CD4-positive, alpha-beta memory T cell (primary cell): ENCODE data around the gene ISL1. TPM values are rescaled to one million over a fixed set of nuclear protein-coding genes. Genes with fewer than 3 reads are reported as not detected.

ENCODE experiments used
- CTCF ChIA-PET: fragments of 350-600 bp; sonication (Branson Sonifier 250); formaldehyde crosslinking; loops from one replicate; lab custom pipeline; 2021; ENCODE audit warnings: inconsistent platforms; ENCODE audit not compliant: partially characterized antibody; lab: Charles Lee
- POLR2A ChIA-PET: fragments of 350-600 bp; sonication (Branson Sonifier 250); formaldehyde crosslinking; loops from one replicate; lab custom pipeline; 2021; ENCODE audit not compliant: partially characterized antibody; lab: Charles Lee
- DNase-seq, 5 donors: peaks; one replicate each; pipeline versions ENCODE4 v3.0.0 to v3.0.0-alpha.2; 2020 to 2022; ENCODE audit warnings: mixed read lengths in 1 of 5
- H3K27ac ChIP-seq: one replicate; pipeline ENCODE4 v1.7.0; 2013; ENCODE audit warnings: low read depth, low read length
- H3K27me3 ChIP-seq: 2 replicates; pipeline ENCODE4 v1.7.0; 2013; ENCODE audit warnings: mild to moderate bottlenecking, low read length, moderate library complexity; ENCODE audit not compliant: insufficient read depth
- H3K36me3 ChIP-seq: 2 replicates; pipeline ENCODE4 v1.7.0; 2013; ENCODE audit warnings: mild to moderate bottlenecking, low read length, moderate library complexity; ENCODE audit not compliant: insufficient read depth
- H3K4me1 ChIP-seq: 2 replicates; pipeline ENCODE4 v1.7.0; 2013; ENCODE audit warnings: mild to moderate bottlenecking, low read length, moderate library complexity; ENCODE audit not compliant: insufficient read depth
- H3K4me3 ChIP-seq, 2 donors: one replicate each; pipeline ENCODE4 v1.7.0; 2013; ENCODE audit warnings: low read length in 2 of 2, mild to moderate bottlenecking in 1 of 2
- H3K9me3 ChIP-seq, 2 donors: one replicate each; pipeline ENCODE4 v1.7.0; 2013; ENCODE audit warnings: low read length in 2 of 2, control low read depth in 1 of 2; ENCODE audit not compliant: control insufficient read depth in 1 of 2
- H3K27ac Mint-ChIP-seq, 7 donors: one replicate each; pipeline ENCODE4 v1.8.0; 2020 to 2021; ENCODE audit warnings: mixed read lengths in 7 of 7, mild to moderate bottlenecking in 6 of 7, inconsistent platforms in 3 of 7, moderate library complexity in 3 of 7
- H3K27me3 Mint-ChIP-seq, 2 donors: one replicate each; pipeline ENCODE4 v1.8.0; 2020 to 2021; ENCODE audit warnings: mixed read lengths in 2 of 2
- H3K36me3 Mint-ChIP-seq, 2 donors: one replicate each; pipeline ENCODE4 v1.8.0; 2020 to 2021; ENCODE audit warnings: mixed read lengths in 2 of 2, inconsistent platforms in 1 of 2, mild to moderate bottlenecking in 1 of 2
- H3K4me1 Mint-ChIP-seq, 4 donors: one replicate each; pipeline ENCODE4 v1.8.0; 2020 to 2021; ENCODE audit warnings: mixed read lengths in 4 of 4, mild to moderate bottlenecking in 1 of 4
- H3K4me3 Mint-ChIP-seq, 8 donors: one replicate each; pipeline ENCODE4 v1.8.0; 2020 to 2021; ENCODE audit warnings: mixed read lengths in 8 of 8, mild to moderate bottlenecking in 7 of 8, moderate library complexity in 6 of 8, inconsistent platforms in 3 of 8
- H3K9me3 Mint-ChIP-seq, 8 donors: one replicate each; pipeline ENCODE4 v1.8.0; 2020 to 2021; ENCODE audit warnings: mixed read lengths in 8 of 8, mild to moderate bottlenecking in 5 of 8, inconsistent platforms in 3 of 8, moderate library complexity in 1 of 8
- intact Hi-C: fragments of 100-400 bp; cut with micrococcal nuclease; formaldehyde crosslinking; loops from one replicate; pipeline ENCODE4 v1.15.1; 2023
- polyA plus RNA-seq, 2 donors: library from polyadenylated mRNA; unstranded; fragments of 300-500 nt; fragmentation: Illumina TruSeq; gene quantifications; one replicate each; pipeline ENCODE4 v1.2.3, GENCODE V29; 2021
- total RNA-seq, 2 experiments: library from RNA; stranded (reverse); gene quantifications; one replicate each; pipeline ENCODE4 v1.2.3, GENCODE V29; 2021

ISL1 gene
- total and polyA plus RNA-seq, 4 experiments from 2014 or later: not detected

DNA sequence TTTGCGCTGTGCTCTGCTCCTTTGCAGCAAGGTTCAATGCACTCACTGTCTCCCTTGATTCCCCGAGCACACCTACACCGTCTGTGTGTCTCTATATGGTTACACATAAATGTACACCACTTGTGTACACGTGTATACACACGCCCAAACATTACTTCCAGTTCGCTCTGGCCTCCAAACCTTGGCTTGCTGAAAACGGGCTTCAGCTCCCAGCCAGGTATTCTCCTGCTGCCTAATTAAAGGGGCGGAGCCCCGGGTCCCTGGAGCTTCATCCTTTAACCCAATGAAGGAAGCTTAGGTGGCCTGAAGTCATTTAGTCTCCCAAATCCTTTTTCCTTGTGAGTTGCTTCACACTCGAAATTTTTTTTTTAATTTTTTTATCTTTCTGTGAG is 4.6 kb downstream of the ISL1 start:
- H3K27ac Mint-ChIP-seq: no peak overlapping the region
- no peak overlapping the region for H3K4me3 ChIP-seq

DNA sequence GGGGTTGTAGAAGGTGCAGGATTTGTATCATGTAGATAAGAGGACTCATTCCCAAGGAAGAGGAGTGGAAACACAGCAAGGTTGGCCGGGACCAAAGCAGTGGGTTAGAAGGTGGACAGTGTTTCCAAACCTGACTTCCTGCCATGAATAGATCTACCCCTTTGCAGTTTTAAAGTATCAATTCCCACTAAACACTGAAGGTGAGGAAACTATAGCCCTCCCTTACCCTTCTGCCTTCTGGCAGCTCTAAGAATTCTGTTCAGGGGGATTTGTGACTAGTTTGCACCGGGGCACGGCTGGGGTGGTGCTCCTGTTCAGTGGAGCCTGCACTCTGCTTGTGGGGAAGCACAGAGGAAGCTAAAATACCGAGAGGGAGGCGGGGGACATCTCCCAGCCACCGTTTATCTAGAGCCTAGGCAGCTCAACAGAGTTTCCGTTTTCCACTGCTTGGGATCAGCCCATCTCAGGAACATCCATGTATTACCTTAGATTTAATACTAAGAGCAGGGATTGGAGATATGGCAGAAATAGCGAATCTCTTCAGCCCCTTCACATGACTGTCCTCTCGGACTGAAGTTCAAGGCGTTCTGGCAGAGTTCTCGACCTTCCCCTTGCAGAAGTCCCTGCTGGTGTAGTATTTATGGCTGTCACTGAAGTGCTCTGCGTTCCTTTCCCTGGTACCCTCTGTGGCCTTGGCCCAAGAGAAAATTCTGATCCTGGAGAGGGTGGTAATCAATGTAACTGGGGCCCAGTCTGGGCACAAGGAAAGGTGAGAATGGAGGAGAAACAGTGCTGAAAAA is 5.4 kb downstream of the ISL1 start:
- H3K36me3 Mint-ChIP-seq: no peaks in the 10 kb centered on the region
- Histone ChIP-seq H3K9me3 (no peaks in the 10 kb centered on the region), H3K4me1 (no peaks in the 10 kb centered on the region), H3K27me3 (peaks cover 11% of the 10 kb centered on the region), H3K4me3 (no peak overlapping the region), H3K36me3 (no peaks in the 10 kb centered on the region), H3K27ac (no peak overlapping the region)
- CTCF ChIA-PET: no interaction called here
- H3K27ac Mint-ChIP-seq: no peak overlapping the region
- intact Hi-C loops: no loop called here
- no peak overlapping the region for H3K4me3 Mint-ChIP-seq
- peaks cover 0 to 25% (median 8%) of the 10 kb centered on the region in 8 donors for H3K9me3 Mint-ChIP-seq
- peaks cover 32 to 46% of the 10 kb centered on the region in 2 donors for H3K27me3 Mint-ChIP-seq
- POLR2A ChIA-PET: no interaction called here
- no peak for DNase-seq
- H3K4me1 Mint-ChIP-seq: peaks cover 0 to 3% (median 1%) of the 10 kb centered on the region in 4 donors

More for the DNA sequence above, 4.6 kb downstream of the ISL1 start:
- no peaks in the 10 kb centered on the region for H3K36me3 Mint-ChIP-seq
- intact Hi-C loops: no loop called here
- peaks cover 0 to 10% (median 2%) of the 10 kb centered on the region in 4 donors for H3K4me1 Mint-ChIP-seq
- Histone ChIP-seq H3K36me3 (no peaks in the 10 kb centered on the region), H3K27ac (no peak overlapping the region), H3K27me3 (peaks cover 11% of the 10 kb centered on the region), H3K9me3 (no peaks in the 10 kb centered on the region), H3K4me1 (no peaks in the 10 kb centered on the region)
- peaks cover 36 to 51% of the 10 kb centered on the region in 2 donors for H3K27me3 Mint-ChIP-seq
- ChIA-PET POLR2A (no interaction called here), CTCF (no interaction called here)
- peak overlapping the region in 1 of 8 donors; percentile 13 for H3K4me3 Mint-ChIP-seq
- peaks cover 0 to 25% (median 8%) of the 10 kb centered on the region in 8 donors for H3K9me3 Mint-ChIP-seq
- DNase-seq: no peak

DNA sequence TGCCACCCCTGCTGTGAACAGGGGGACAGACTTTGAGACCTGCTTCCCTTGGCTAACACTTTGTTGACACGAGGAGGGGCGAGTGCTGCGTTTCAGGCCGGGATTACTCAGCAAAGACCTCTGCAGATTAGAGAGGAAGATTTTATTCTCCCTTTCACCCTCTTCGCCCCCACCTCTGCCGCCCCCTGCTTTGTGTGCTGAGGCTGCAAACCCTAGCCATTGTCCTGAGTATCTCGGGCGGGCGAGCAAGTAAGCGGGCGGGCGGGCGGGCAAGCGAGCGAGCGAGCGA is 6.0 kb downstream of the ISL1 start:
- H3K4me1 Mint-ChIP-seq: peaks cover 0 to 3% (median 0%) of the 10 kb centered on the region in 4 donors
- no peaks in the 10 kb centered on the region for H3K4me1 ChIP-seq
- no peak overlapping the region for H3K27ac Mint-ChIP-seq
- no peaks in the 10 kb centered on the region for H3K36me3 Mint-ChIP-seq
- peaks cover 11% of the 10 kb centered on the region for H3K27me3 ChIP-seq
- intact Hi-C loops: no loop called here
- H3K27ac ChIP-seq: no peak overlapping the region
- POLR2A ChIA-PET: no interaction called here
- DNase-seq: no peak
- no peak overlapping the region for H3K4me3 ChIP-seq
- H3K4me3 Mint-ChIP-seq: no peak overlapping the region
- H3K9me3 ChIP-seq: no peaks in the 10 kb centered on the region
- peaks cover 0 to 25% (median 8%) of the 10 kb centered on the region in 8 donors for H3K9me3 Mint-ChIP-seq
- CTCF ChIA-PET: no interaction called here
- peaks cover 28 to 41% of the 10 kb centered on the region in 2 donors for H3K27me3 Mint-ChIP-seq
- no peaks in the 10 kb centered on the region for H3K36me3 ChIP-seq

DNA sequence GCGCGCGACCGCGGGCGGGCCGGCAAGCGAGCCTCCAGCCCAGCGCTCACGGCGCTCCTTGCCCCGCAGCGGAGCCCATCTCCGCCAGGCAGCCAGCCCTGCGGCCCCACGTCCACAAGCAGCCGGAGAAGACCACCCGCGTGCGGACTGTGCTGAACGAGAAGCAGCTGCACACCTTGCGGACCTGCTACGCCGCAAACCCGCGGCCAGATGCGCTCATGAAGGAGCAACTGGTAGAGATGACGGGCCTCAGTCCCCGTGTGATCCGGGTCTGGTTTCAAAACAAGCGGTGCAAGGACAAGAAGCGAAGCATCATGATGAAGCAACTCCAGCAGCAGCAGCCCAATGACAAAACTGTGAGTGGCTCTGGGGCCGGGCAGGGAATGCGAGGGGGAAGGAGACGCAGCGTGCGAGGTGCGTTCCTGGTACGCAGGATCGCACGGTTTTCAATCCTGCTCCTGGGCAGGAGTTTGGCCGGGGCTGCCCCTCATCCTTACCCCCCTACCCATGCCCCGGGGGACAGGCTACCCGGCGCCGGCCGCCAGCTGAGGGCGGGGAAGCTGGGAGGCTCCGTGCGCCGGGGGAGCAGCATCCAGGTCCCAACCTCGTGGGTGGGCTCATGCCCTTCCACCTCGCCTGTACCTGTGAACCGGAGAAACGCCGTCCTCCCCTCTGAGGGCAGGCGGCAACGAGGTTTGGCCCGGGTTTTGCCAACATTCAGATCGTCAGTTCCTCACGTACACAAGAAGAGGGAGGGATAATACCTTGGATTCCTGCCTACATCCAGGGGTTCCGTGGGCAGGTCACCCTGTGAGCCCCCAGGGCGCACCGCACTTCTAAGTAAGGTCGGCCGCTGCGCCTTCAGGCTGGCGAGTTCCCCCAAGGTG is 6.6 kb downstream of the ISL1 start:
- ChIA-PET CTCF (no interaction called here), POLR2A (no interaction called here)
- Histone ChIP-seq H3K4me1 (no peaks in the 10 kb centered on the region), H3K4me3 (no peak overlapping the region), H3K27me3 (peaks cover 11% of the 10 kb centered on the region), H3K27ac (no peak overlapping the region), H3K9me3 (no peaks in the 10 kb centered on the region), H3K36me3 (no peaks in the 10 kb centered on the region)
- Mint-ChIP-seq H3K36me3 (no peaks in the 10 kb centered on the region), H3K27me3 (peaks cover 23 to 39% of the 10 kb centered on the region in 2 donors), H3K27ac (no peak overlapping the region), H3K4me1 (peaks cover 0 to 1% (median 0%) of the 10 kb centered on the region in 4 donors), H3K4me3 (peak overlapping the region in 1 of 8 donors; percentile 57), H3K9me3 (peaks cover 0 to 25% (median 8%) of the 10 kb centered on the region in 8 donors)
- intact Hi-C loops: no loop called here
- DNase-seq: no peak

DNA sequence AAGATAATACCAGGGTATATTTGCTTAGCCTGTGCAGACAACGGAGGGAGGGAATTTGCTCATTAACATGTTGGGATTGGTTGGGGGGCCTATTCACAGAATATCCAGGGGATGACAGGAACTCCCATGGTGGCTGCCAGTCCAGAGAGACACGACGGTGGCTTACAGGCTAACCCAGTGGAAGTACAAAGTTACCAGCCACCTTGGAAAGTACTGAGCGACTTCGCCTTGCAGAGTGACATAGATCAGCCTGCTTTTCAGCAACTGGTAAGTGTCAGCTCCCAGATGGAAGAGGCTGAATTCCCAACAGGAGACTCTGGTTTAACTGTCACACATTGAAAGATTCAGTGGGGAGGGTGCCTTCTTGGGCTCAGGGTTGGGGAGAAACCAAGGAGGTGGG is 7.9 kb downstream of the ISL1 start:
- H3K27me3 ChIP-seq: peaks cover 11% of the 10 kb centered on the region
- Mint-ChIP-seq H3K4me3 (no peak overlapping the region), H3K4me1 (peaks cover 0 to 1% (median 0%) of the 10 kb centered on the region in 4 donors), H3K9me3 (peaks cover 0 to 24% (median 8%) of the 10 kb centered on the region in 8 donors), H3K27ac (no peak overlapping the region), H3K36me3 (no peaks in the 10 kb centered on the region), H3K27me3 (peaks cover 25 to 41% of the 10 kb centered on the region in 2 donors)
- no peak overlapping the region for H3K4me3 ChIP-seq
- H3K4me1 ChIP-seq: no peaks in the 10 kb centered on the region
- no peaks in the 10 kb centered on the region for H3K9me3 ChIP-seq
- no peak for DNase-seq
- H3K27ac ChIP-seq: no peak overlapping the region
- no peaks in the 10 kb centered on the region for H3K36me3 ChIP-seq
- intact Hi-C loops: no loop called here
- CTCF ChIA-PET: no interaction called here
- POLR2A ChIA-PET: no interaction called here

DNA sequence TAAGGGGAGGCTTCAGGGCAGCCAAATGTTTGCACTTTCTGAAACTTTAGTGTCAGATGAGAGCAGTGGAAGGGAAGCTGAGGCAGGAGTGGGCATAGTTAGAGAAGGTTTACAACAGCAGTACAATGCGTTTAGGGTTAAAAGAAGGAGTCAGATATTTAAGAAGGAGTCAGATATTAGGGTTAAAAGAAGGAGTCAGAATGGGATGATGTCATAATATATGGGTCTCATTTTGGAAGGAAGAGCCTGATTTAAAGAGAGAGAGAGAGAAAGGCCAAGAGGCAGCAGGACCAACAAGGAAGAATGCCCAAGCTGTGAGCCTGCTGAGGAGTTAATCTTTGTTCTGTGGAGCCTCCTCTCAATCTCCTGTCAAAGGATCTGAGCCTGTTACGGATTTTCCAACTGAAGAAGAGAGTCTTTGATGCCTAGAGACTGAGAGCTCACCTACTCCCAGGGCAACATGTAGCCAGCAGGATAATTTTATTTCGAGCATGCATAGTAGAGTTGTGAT is 9.5 kb downstream of the ISL1 start:
- Mint-ChIP-seq H3K9me3 (peaks cover 0 to 21% (median 10%) of the 10 kb centered on the region in 8 donors), H3K27me3 (peaks cover 23 to 43% of the 10 kb centered on the region in 2 donors), H3K27ac (no peak overlapping the region), H3K36me3 (no peaks in the 10 kb centered on the region), H3K4me1 (no peaks in the 10 kb centered on the region), H3K4me3 (no peak overlapping the region)
- no peaks in the 10 kb centered on the region for H3K9me3 ChIP-seq
- no peaks in the 10 kb centered on the region for H3K27me3 ChIP-seq
- POLR2A ChIA-PET: no interaction called here
- H3K4me1 ChIP-seq: no peaks in the 10 kb centered on the region
- DNase-seq: no peak
- no peaks in the 10 kb centered on the region for H3K36me3 ChIP-seq
- intact Hi-C loops: no loop called here
- H3K4me3 ChIP-seq: no peak overlapping the region
- CTCF ChIA-PET: no interaction called here
- H3K27ac ChIP-seq: no peak overlapping the region

DNA sequence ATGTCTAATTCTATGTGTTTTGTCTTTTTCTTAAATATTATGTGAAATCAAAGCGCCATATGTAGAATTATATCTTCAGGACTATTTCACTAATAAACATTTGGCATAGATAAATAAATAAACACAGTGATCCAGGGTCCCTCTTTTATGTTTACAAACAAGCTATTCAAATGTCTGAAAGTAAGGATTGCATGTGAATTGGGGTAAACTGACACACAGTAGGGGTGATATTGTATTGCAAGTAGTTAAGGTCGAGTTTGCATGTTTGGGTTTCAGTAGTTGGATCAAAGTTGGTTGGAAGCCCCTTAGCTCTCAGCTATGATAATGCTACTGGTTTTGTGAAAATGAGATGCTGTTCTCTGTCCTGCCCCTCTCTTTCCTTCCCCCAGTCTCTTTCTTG is 11.4 kb downstream of the ISL1 start:
- no peaks in the 10 kb centered on the region for H3K36me3 ChIP-seq
- H3K27ac Mint-ChIP-seq: no peak overlapping the region
- intact Hi-C loops: no loop called here
- H3K4me3 ChIP-seq: no peak overlapping the region
- no peaks in the 10 kb centered on the region for H3K9me3 ChIP-seq
- CTCF ChIA-PET: no interaction called here
- H3K36me3 Mint-ChIP-seq: no peaks in the 10 kb centered on the region
- H3K27ac ChIP-seq: no peak overlapping the region
- DNase-seq: no peak
- POLR2A ChIA-PET: no interaction called here
- H3K9me3 Mint-ChIP-seq: peaks cover 0 to 25% (median 8%) of the 10 kb centered on the region in 8 donors
- peaks cover 20 to 49% of the 10 kb centered on the region in 2 donors for H3K27me3 Mint-ChIP-seq
- H3K4me1 Mint-ChIP-seq: no peaks in the 10 kb centered on the region
- H3K27me3 ChIP-seq: no peaks in the 10 kb centered on the region
- no peaks in the 10 kb centered on the region for H3K4me1 ChIP-seq
- H3K4me3 Mint-ChIP-seq: no peak overlapping the region
